Lower leg skin (tissue), 4 donors: ENCODE data around the gene VENTX. TPM values are rescaled to one million over a fixed set of nuclear protein-coding genes. Genes with fewer than 3 reads are reported as not detected.
"Not testable (repeated sequence)": the region's sequence is repeated elsewhere in the genome, so short reads cannot be mapped to it uniquely, and the experiment has no call there.

Source experiments
- DNase-seq, 2 donors: peaks; one replicate each; pipeline ENCODE4 v3.0.0-alpha.2; 2019; ENCODE audit warnings: low spot score in 2 of 2
- H3K4me3 ChIP-seq: fragments of 200-600 bp; sonication (generic); 2 replicates; pipeline ENCODE4 v1.5.1; 2017; ENCODE audit warnings: mild to moderate bottlenecking, low read depth; ENCODE audit not compliant: poor library complexity, severe bottlenecking
- POLR2A ChIP-seq, 2 donors: fragments of 450-650 bp; IDR thresholded peaks; one replicate each; pipeline ENCODE4 v1.6.1; 2016 to 2017; ENCODE audit warnings: antibody characterized with exemption in 2 of 2, mild to moderate bottlenecking in 1 of 2, moderate library complexity in 1 of 2
- whole genome bisulfite sequencing, 2 donors: methylation state at CpG; one replicate each; pipeline ENCODE4 v1.1.5; 2018; 5-methylcytosine and 5-hydroxymethylcytosine counted together
- intact Hi-C: fragments of 100-400 bp; cut with DNase I; formaldehyde crosslinking; loops from one replicate; pipeline ENCODE4 v1.15.0; 2023; ENCODE audit warnings: low total_unique reads
- total RNA-seq, 4 donors: library from RNA; depleted of rRNA; stranded (reverse); fragments of >200 nt; gene quantifications; one replicate each; pipeline ENCODE4 v1.1.0, GENCODE V29; 2016
- TF ChIP-seq, protein P1 (sequence below), 3 donors: fragments of 450-650 bp; IDR thresholded peaks; one replicate each; pipeline ENCODE4 v1.5.1; 2016; ENCODE audit warnings: antibody characterized with exemption in 3 of 3, mild to moderate bottlenecking in 3 of 3, moderate library complexity in 2 of 3

The VENTX gene
- total RNA-seq, 4 donors from 2014 or later: 0.42 to 0.65 TPM; not detected in 2

DNA sequence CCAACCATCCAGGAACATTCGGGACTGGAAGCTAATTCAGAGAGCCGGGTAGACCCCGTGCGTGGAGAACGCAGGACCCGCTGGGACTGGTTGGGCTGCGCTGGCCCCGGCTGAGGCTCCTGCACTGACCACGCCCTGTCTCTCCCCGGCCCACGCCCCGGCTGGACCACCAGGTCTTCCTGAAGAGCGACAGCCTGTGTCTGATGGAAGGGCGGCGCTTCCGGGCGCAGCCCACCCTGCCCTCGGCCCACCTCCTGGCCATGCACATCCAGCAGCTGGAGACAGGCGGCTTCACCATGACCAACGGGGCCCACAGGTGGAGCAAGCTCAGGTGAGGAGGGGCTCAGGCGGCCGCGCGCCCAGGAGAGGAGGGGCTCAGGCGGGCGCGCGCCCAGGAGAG lies 17.9 kb upstream of the VENTX start:
- DNase-seq: no peak
- intact Hi-C loops: no loop called here
- no peak for TF ChIP-seq POLR2A (IDR thresholded peaks at IDR 0.05)
- TF ChIP-seq, protein P1, sequence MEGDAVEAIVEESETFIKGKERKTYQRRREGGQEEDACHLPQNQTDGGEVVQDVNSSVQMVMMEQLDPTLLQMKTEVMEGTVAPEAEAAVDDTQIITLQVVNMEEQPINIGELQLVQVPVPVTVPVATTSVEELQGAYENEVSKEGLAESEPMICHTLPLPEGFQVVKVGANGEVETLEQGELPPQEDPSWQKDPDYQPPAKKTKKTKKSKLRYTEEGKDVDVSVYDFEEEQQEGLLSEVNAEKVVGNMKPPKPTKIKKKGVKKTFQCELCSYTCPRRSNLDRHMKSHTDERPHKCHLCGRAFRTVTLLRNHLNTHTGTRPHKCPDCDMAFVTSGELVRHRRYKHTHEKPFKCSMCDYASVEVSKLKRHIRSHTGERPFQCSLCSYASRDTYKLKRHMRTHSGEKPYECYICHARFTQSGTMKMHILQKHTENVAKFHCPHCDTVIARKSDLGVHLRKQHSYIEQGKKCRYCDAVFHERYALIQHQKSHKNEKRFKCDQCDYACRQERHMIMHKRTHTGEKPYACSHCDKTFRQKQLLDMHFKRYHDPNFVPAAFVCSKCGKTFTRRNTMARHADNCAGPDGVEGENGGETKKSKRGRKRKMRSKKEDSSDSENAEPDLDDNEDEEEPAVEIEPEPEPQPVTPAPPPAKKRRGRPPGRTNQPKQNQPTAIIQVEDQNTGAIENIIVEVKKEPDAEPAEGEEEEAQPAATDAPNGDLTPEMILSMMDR (IDR thresholded peaks at IDR 0.05): no peak
- no peak overlapping the region for H3K4me3 ChIP-seq
- WGBS, 2 donors: 7 to 12% methylated on average over 8 to 19 of the region's 28 CpGs

GRCh38 chr10:133221331-133221730 lies 16.3 kb upstream of the VENTX start:
- no peak for TF ChIP-seq POLR2A (IDR thresholded peaks at IDR 0.05)
- TF ChIP-seq, protein P1 (IDR thresholded peaks at IDR 0.05): no peak
- WGBS, 2 donors: 87% methylated on average over 11 of the region's 11 CpGs
- no peak overlapping the region for H3K4me3 ChIP-seq
- intact Hi-C loops: no loop called here
- DNase-seq: no peak

- 81 to 93% methylated on average over 16 to 20 of the region's 22 CpGs for WGBS, 2 donors
- intact Hi-C loops, H3K4me3 ChIP-seq, DNase-seq: not testable (repeated sequence)
Observed at GRCh38 chr10:133221756-133222155, 15.9 kb upstream of the VENTX start.

GRCh38 chr10:133224076-133224475 lies 13.6 kb upstream of the VENTX start:
- intact Hi-C loops: no loop called here
- WGBS, 2 donors: 46 to 47% methylated on average over 10 to 14 of the region's 14 CpGs
- no peak overlapping the region for H3K4me3 ChIP-seq
- no peak for DNase-seq
- no peak for TF ChIP-seq POLR2A (IDR thresholded peaks at IDR 0.05)
- TF ChIP-seq, protein P1 (IDR thresholded peaks at IDR 0.05): no peak

- no peak for DNase-seq
- H3K4me3 ChIP-seq: no peak overlapping the region
- intact Hi-C loops: no loop called here
- 66 to 69% methylated on average over 21 to 25 of the region's 25 CpGs for WGBS, 2 donors
- TF ChIP-seq, protein P1 (IDR thresholded peaks at IDR 0.05): no peak
- no peak for TF ChIP-seq POLR2A (IDR thresholded peaks at IDR 0.05)
Observed at GRCh38 chr10:133224756-133225372, 12.8 kb upstream of the VENTX start.

- no peak for DNase-seq
- TF ChIP-seq, protein P1 (IDR thresholded peaks at IDR 0.05): no peak
- TF ChIP-seq POLR2A (IDR thresholded peaks at IDR 0.05): no peak
- H3K4me3 ChIP-seq: no peak overlapping the region
- WGBS, 2 donors: 66 to 80% methylated on average over 13 to 23 of the region's 23 CpGs
- intact Hi-C loops: no loop called here
Observed at GRCh38 chr10:133225707-133226191, 11.9 kb upstream of the VENTX start.
